Measurements from ENCODE around the gene NCKAP5L.

GRCh38 chr12:49777800-49778748 is 50.1 kb downstream of the NCKAP5L start:
- TF ChIP-seq POLR2A (IDR thresholded peaks at IDR 0.05; ENCODE audit: control extremely low read depth in 1 of 2, low read depth in 2 of 2, low read length in 2 of 2) = no peak
- no peak for TF ChIP-seq ZNF274 (IDR thresholded peaks at IDR 0.05; ENCODE audit: borderline replicate concordance, extremely low read depth, low read length)
- no peak for TF ChIP-seq RNF2 (IDR thresholded peaks at IDR 0.05; ENCODE audit: borderline replicate concordance, low read depth, low read length, missing control alignments, poor library complexity, severe bottlenecking)
- TF ChIP-seq ATF2 (IDR thresholded peaks at IDR 0.05; ENCODE audit: low read length) = no peak
- TF ChIP-seq CTCF (IDR thresholded peaks at IDR 0.05; ENCODE audit: control extremely low read depth in 1 of 3, insufficient read depth in 1 of 3, low read depth in 1 of 3, low read length in 3 of 3) = peak; percentile 89 to 100 (median 97)
- no peak for TF ChIP-seq MAFK (IDR thresholded peaks at IDR 0.05; ENCODE audit: low read depth, low read length)
- no peak for TF ChIP-seq RBBP5 (IDR thresholded peaks at IDR 0.05; ENCODE audit: borderline replicate concordance, low read depth, low read length)
- TF ChIP-seq USF2 (IDR thresholded peaks at IDR 0.05; ENCODE audit: low read length) = no peak
- TF ChIP-seq TEAD4 (IDR thresholded peaks at IDR 0.05; ENCODE audit: low read depth, low read length) = no peak
- no peak for TF ChIP-seq TCF12 (IDR thresholded peaks at IDR 0.05; ENCODE audit: low read depth, low read length)
- TF ChIP-seq RFX5 (IDR thresholded peaks at IDR 0.05; ENCODE audit: borderline replicate concordance, low read depth, low read length) = no peak
- no peak for TF ChIP-seq EGR1 (IDR thresholded peaks at IDR 0.05; ENCODE audit: borderline replicate concordance, low read depth, low read length)
- TF ChIP-seq POLR2AphosphoS5 (IDR thresholded peaks at IDR 0.05; ENCODE audit: low read depth, low read length) = no peak
- TF ChIP-seq JUN (IDR thresholded peaks at IDR 0.05; ENCODE audit: low read depth, low read length) = no peak

All from H1 (cell line).